ENCODE results near the gene MEF2C. TPM values are rescaled to one million over a fixed set of nuclear protein-coding genes. Genes with fewer than 3 reads are reported as not detected.

The MEF2C gene
- total RNA-seq, 1 experiment from 2014 or later, result 1.7 TPM

DNA sequence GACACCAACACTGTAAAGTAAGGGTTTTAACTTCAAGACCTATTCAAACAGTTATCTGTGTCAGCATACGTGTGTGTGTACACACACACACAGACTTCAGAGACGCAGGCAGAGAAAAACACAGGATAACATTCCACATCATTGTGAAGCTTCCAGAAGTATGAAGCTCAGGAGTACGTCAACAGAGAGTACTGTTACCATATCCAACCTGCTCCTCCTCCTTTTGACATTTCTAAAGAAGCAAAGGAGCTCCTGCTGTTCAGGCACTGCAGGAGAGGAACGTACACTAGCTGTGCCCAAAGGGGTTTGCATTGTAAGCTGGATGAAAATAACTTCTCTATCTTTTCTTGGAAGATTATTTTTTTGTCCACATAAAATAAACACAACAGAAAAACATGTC is 180.7 kb downstream of the MEF2C start:
- DNase-seq (ENCODE audit: low spot score), result no peak
- POLR2A ChIA-PET, result interaction anchor here (0.5 to 0.6 kb wide), 2 partner anchors 12 to 945 kb away, joined by 3 to 4 read pairs; no protein-coding TSS in a partner anchor
- Mint-ChIP-seq H3K4me3 (no peak overlapping the region), H3K36me3 (no peaks in the 10 kb centered on the region), H3K4me1 (peaks cover 26% of the 10 kb centered on the region), H3K9me3 (peaks cover 3% of the 10 kb centered on the region; the same call in 1 of the 2 replicates), H3K27me3 (ENCODE audit: low read depth) (peaks cover 32% of the 10 kb centered on the region), H3K27ac (no peak overlapping the region)
- TF ChIP-seq NFE2L1 (CRISPR knock-in tag; IDR thresholded peaks at IDR 0.05) (no peak), ZNF121 (CRISPR knock-in tag; IDR thresholded peaks at IDR 0.05) (no peak), KAT7 (CRISPR knock-in tag; IDR thresholded peaks at IDR 0.05; ENCODE audit: borderline replicate concordance) (no peak), ZNF232 (CRISPR knock-in tag; IDR thresholded peaks at IDR 0.05) (no peak), FOXP1 (CRISPR knock-in tag; IDR thresholded peaks at IDR 0.05; ENCODE audit: borderline replicate concordance) (no peak), ZNF423 (CRISPR knock-in tag; IDR thresholded peaks at IDR 0.05) (peak; percentile 33; the same call in 1 of the 2 replicates)
- TF ChIP-seq, protein P1, sequence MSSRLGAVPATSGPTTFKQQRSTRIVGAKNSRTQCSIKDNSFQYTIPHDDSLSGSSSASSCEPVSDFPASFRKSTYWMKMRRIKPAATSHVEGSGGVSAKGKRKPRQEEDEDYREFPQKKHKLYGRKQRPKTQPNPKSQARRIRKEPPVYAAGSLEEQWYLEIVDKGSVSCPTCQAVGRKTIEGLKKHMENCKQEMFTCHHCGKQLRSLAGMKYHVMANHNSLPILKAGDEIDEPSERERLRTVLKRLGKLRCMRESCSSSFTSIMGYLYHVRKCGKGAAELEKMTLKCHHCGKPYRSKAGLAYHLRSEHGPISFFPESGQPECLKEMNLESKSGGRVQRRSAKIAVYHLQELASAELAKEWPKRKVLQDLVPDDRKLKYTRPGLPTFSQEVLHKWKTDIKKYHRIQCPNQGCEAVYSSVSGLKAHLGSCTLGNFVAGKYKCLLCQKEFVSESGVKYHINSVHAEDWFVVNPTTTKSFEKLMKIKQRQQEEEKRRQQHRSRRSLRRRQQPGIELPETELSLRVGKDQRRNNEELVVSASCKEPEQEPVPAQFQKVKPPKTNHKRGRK (CRISPR knock-in tag; IDR thresholded peaks at IDR 0.05; ENCODE audit: borderline replicate concordance), result no peak
- CTCF ChIA-PET, result interaction anchor here (0.6 to 2.5 kb wide), 8 partner anchors 11 to 921 kb away, joined by 3 to 20 read pairs (median 6); partner anchors contain the start of gene MEF2C
- peak; percentile 91 for ATAC-seq

DNA sequence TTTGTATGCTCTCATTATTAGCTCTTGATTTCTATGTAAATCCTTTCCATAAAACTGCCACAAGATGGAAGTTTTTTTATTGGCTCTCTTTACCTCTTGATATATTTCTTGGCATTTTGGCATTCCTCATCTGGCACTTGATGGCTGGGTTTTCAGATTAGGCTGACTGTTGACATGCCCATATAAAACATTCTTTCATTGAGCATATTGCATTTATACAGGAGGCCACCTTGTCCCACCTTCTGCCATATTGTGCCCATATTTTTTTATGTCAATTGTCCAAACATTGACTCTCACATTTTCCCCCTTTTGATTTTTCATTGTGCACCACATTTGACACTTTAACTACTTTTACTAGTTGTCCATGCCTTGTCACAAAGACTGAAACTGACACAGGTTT is 182.9 kb downstream of the MEF2C start:
- no peak for ATAC-seq
- no peak overlapping the region for H3K4me3 Mint-ChIP-seq
- CTCF ChIA-PET, result no interaction called here
- H3K4me1 Mint-ChIP-seq, result peaks cover 42% of the 10 kb centered on the region
- H3K27ac Mint-ChIP-seq, result no peak overlapping the region
- H3K27me3 Mint-ChIP-seq (ENCODE audit: low read depth), result peaks cover 49% of the 10 kb centered on the region
- DNase-seq (ENCODE audit: low spot score), result no peak
- no peaks in the 10 kb centered on the region for H3K36me3 Mint-ChIP-seq
- POLR2A ChIA-PET, result no interaction called here
- peaks cover 3% of the 10 kb centered on the region; the same call in 1 of the 2 replicates for H3K9me3 Mint-ChIP-seq
- TF ChIP-seq, protein P2, sequence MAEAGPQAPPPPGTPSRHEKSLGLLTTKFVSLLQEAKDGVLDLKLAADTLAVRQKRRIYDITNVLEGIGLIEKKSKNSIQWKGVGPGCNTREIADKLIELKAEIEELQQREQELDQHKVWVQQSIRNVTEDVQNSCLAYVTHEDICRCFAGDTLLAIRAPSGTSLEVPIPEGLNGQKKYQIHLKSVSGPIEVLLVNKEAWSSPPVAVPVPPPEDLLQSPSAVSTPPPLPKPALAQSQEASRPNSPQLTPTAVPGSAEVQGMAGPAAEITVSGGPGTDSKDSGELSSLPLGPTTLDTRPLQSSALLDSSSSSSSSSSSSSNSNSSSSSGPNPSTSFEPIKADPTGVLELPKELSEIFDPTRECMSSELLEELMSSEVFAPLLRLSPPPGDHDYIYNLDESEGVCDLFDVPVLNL (CRISPR knock-in tag; IDR thresholded peaks at IDR 0.05; ENCODE audit: borderline replicate concordance, low read depth), result no peak
- TF ChIP-seq, protein P3, sequence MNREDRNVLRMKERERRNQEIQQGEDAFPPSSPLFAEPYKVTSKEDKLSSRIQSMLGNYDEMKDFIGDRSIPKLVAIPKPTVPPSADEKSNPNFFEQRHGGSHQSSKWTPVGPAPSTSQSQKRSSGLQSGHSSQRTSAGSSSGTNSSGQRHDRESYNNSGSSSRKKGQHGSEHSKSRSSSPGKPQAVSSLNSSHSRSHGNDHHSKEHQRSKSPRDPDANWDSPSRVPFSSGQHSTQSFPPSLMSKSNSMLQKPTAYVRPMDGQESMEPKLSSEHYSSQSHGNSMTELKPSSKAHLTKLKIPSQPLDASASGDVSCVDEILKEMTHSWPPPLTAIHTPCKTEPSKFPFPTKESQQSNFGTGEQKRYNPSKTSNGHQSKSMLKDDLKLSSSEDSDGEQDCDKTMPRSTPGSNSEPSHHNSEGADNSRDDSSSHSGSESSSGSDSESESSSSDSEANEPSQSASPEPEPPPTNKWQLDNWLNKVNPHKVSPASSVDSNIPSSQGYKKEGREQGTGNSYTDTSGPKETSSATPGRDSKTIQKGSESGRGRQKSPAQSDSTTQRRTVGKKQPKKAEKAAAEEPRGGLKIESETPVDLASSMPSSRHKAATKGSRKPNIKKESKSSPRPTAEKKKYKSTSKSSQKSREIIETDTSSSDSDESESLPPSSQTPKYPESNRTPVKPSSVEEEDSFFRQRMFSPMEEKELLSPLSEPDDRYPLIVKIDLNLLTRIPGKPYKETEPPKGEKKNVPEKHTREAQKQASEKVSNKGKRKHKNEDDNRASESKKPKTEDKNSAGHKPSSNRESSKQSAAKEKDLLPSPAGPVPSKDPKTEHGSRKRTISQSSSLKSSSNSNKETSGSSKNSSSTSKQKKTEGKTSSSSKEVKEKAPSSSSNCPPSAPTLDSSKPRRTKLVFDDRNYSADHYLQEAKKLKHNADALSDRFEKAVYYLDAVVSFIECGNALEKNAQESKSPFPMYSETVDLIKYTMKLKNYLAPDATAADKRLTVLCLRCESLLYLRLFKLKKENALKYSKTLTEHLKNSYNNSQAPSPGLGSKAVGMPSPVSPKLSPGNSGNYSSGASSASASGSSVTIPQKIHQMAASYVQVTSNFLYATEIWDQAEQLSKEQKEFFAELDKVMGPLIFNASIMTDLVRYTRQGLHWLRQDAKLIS (CRISPR knock-in tag; IDR thresholded peaks at IDR 0.05; ENCODE audit: borderline replicate concordance), result no peak
- TF ChIP-seq JAZF1 (CRISPR knock-in tag; IDR thresholded peaks at IDR 0.05) (no peak), ZNF121 (CRISPR knock-in tag; IDR thresholded peaks at IDR 0.05) (no peak), ZNF138 (CRISPR knock-in tag; conservative IDR thresholded peaks at IDR 0.05) (no peak), NFYB (CRISPR knock-in tag; conservative IDR thresholded peaks at IDR 0.05; ENCODE audit: low read depth) (no peak), ZNF671 (CRISPR knock-in tag; IDR thresholded peaks at IDR 0.05) (no peak), ATF1 (CRISPR knock-in tag; IDR thresholded peaks at IDR 0.05) (no peak), TP53 (CRISPR knock-in tag; IDR thresholded peaks at IDR 0.05) (no peak), ZNF219 (CRISPR knock-in tag; IDR thresholded peaks at IDR 0.05; ENCODE audit: borderline replicate concordance) (no peak), MXD4 (CRISPR knock-in tag; IDR thresholded peaks at IDR 0.05; ENCODE audit: borderline replicate concordance) (no peak)
- TF ChIP-seq, protein P4, sequence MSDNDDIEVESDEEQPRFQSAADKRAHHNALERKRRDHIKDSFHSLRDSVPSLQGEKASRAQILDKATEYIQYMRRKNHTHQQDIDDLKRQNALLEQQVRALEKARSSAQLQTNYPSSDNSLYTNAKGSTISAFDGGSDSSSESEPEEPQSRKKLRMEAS (CRISPR knock-in tag; IDR thresholded peaks at IDR 0.05), result no peak
- TF ChIP-seq, protein P5, sequence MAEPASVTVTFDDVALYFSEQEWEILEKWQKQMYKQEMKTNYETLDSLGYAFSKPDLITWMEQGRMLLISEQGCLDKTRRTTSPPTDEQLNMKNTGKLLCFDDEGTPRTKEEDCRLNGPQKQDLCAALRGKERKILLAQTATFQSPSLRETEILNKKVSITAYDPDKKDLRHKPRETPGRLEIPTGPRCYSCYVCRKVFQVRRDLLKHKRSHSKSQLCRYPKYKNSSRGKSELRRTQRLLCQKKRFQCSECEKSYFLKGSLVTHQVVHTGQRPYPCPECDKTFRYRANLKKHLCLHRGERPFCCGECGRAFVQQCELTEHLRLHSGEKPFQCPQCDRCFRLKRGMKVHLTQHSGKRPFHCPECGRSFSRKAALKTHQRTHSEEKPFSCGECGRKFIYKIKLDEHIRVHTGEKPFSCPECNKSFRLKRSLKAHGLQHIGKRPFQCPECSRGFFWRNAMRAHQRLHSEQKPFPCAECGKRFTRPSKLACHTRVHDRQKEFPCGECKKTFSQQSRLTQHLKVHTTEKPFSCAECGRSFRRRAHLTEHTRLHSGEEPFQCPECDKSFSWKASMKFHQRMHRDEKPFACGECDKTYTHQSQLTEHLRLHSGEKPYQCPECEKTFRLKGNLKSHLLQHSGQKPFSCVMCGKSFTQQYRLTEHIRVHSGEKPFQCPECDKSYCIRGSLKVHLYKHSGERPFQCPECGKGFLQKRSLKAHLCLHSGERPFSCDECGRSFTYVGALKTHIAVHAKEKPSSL (CRISPR knock-in tag; conservative IDR thresholded peaks at IDR 0.05), result no peak
- TF ChIP-seq, protein P6, sequence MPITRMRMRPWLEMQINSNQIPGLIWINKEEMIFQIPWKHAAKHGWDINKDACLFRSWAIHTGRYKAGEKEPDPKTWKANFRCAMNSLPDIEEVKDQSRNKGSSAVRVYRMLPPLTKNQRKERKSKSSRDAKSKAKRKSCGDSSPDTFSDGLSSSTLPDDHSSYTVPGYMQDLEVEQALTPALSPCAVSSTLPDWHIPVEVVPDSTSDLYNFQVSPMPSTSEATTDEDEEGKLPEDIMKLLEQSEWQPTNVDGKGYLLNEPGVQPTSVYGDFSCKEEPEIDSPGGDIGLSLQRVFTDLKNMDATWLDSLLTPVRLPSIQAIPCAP (CRISPR knock-in tag; IDR thresholded peaks at IDR 0.05), result no peak
- TF ChIP-seq, protein P7, sequence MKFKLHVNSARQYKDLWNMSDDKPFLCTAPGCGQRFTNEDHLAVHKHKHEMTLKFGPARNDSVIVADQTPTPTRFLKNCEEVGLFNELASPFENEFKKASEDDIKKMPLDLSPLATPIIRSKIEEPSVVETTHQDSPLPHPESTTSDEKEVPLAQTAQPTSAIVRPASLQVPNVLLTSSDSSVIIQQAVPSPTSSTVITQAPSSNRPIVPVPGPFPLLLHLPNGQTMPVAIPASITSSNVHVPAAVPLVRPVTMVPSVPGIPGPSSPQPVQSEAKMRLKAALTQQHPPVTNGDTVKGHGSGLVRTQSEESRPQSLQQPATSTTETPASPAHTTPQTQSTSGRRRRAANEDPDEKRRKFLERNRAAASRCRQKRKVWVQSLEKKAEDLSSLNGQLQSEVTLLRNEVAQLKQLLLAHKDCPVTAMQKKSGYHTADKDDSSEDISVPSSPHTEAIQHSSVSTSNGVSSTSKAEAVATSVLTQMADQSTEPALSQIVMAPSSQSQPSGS (CRISPR knock-in tag; IDR thresholded peaks at IDR 0.05; ENCODE audit: borderline replicate concordance, low read depth), result no peak
